Measurements from ENCODE around the gene GPC6. TPM values are rescaled to one million over a fixed set of nuclear protein-coding genes. Genes with fewer than 3 reads are reported as not detected.

The GPC6 gene
- total RNA-seq, 1 donor from 2014 or later: 50.3 TPM

DNA sequence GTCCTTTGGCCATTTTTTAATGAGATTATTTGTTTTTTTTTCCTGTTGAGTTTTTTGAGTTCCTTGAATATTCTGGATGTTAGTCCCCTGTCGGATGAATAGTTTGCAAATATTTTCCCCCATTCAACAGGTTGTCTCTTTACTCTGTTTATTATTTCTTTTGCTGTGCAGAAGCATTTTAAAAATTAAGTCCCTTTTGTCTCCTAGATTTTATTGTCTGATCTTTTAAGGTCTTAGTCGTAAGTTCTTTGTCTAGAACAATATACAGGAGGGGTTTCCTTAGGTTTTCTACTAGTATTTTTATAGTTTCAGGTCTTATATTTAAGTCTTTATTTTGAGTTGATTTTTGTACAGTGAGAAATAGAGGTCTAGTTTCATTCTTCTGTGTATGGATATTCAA, 284.4 kb downstream of the GPC6 start:
- Mint-ChIP-seq H3K36me3 (ENCODE audit: insufficient read depth) (peaks cover 2% of the 10 kb centered on the region), H3K4me3 (ENCODE audit: low read depth) (no peak overlapping the region), H3K4me1 (ENCODE audit: low read depth) (peaks cover 6% of the 10 kb centered on the region), H3K9me3 (ENCODE audit: low read depth) (peaks cover 3% of the 10 kb centered on the region), H3K27ac (no peak overlapping the region), H3K27me3 (no peaks in the 10 kb centered on the region)
- DNase-seq (ENCODE audit: low spot score, unreplicated experiment): no peak
- TF ChIP-seq, protein P1, sequence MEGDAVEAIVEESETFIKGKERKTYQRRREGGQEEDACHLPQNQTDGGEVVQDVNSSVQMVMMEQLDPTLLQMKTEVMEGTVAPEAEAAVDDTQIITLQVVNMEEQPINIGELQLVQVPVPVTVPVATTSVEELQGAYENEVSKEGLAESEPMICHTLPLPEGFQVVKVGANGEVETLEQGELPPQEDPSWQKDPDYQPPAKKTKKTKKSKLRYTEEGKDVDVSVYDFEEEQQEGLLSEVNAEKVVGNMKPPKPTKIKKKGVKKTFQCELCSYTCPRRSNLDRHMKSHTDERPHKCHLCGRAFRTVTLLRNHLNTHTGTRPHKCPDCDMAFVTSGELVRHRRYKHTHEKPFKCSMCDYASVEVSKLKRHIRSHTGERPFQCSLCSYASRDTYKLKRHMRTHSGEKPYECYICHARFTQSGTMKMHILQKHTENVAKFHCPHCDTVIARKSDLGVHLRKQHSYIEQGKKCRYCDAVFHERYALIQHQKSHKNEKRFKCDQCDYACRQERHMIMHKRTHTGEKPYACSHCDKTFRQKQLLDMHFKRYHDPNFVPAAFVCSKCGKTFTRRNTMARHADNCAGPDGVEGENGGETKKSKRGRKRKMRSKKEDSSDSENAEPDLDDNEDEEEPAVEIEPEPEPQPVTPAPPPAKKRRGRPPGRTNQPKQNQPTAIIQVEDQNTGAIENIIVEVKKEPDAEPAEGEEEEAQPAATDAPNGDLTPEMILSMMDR (IDR thresholded peaks at IDR 0.05; ENCODE audit: unreplicated experiment): no peak

DNA sequence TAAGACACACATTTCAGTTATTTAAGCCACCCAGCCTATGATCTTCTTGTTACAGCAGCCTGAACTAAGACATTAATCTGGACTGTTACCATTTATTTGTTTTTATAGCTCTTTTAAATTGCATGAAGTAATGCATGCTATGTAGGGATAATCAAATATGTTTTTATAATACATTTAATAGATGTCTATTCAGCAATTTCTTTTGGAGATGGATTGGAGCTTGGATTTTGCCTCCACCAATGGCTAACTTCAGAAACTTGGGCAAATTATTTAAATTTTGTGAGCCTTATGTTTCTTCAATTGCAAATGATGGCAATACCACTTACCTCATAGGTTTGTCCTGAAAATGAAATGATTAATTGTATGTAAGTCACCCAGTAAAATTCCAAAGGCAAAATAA, 288.7 kb downstream of the GPC6 start:
- no peaks in the 10 kb centered on the region for H3K36me3 Mint-ChIP-seq (ENCODE audit: insufficient read depth)
- H3K4me1 Mint-ChIP-seq (ENCODE audit: low read depth): no peaks in the 10 kb centered on the region

DNA sequence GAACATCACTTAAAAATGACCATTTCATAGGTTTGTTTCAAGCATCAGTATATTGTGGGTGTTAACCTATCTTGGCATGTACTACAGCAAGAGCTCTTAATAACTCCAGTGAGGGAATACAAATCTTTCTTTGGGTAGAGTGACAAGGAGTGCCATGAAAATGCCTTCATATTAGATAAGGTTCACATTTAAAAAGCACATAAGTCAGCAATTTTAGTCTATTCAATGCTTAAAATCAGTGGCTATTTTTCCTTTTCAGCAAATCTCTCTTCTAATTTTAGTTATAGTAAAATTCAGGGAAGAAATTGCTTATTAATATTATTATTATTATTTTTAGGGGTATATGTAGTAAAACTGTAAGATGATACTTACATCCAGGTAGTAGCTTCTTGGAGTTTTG, 291.1 kb downstream of the GPC6 start:
- peaks cover 3% of the 10 kb centered on the region for H3K4me1 Mint-ChIP-seq (ENCODE audit: low read depth)
- H3K9me3 Mint-ChIP-seq (ENCODE audit: low read depth): no peaks in the 10 kb centered on the region
- no peak overlapping the region for H3K27ac Mint-ChIP-seq
- H3K27me3 Mint-ChIP-seq: no peaks in the 10 kb centered on the region
- no peak overlapping the region for H3K4me3 Mint-ChIP-seq (ENCODE audit: low read depth)
- H3K36me3 Mint-ChIP-seq (ENCODE audit: insufficient read depth): no peaks in the 10 kb centered on the region
- TF ChIP-seq, protein P1 (IDR thresholded peaks at IDR 0.05; ENCODE audit: unreplicated experiment): no peak
- DNase-seq (ENCODE audit: low spot score, unreplicated experiment): no peak

More for the DNA sequence above, 288.7 kb downstream of the GPC6 start:
- TF ChIP-seq, protein P1 (IDR thresholded peaks at IDR 0.05; ENCODE audit: unreplicated experiment): no peak
- Mint-ChIP-seq H3K27ac (no peak overlapping the region), H3K27me3 (no peaks in the 10 kb centered on the region), H3K4me3 (ENCODE audit: low read depth) (no peak overlapping the region), H3K9me3 (ENCODE audit: low read depth) (no peaks in the 10 kb centered on the region)
- no peak for DNase-seq (ENCODE audit: low spot score, unreplicated experiment)

DNA sequence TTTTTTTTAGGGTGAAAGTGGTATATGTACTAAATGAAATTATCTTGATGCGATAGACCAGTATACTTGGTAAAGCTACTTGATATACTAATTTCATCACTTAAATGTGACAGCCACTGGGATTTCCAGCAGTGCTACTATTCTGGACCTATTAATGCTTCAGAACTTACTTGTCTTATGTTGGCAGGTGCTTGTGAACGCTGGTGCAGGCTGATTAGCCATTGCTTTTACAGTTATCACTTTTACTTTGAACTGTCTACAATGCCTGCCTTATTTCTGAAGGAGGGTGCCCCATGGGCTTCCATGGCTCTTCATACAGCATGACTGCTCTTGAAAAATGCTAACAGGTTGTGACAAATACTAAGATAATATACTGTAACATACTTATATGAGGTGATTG, 294.7 kb downstream of the GPC6 start:
- DNase-seq (ENCODE audit: low spot score, unreplicated experiment): no peak
- no peaks in the 10 kb centered on the region for H3K9me3 Mint-ChIP-seq (ENCODE audit: low read depth)
- peaks cover 8% of the 10 kb centered on the region for H3K4me1 Mint-ChIP-seq (ENCODE audit: low read depth)

DNA sequence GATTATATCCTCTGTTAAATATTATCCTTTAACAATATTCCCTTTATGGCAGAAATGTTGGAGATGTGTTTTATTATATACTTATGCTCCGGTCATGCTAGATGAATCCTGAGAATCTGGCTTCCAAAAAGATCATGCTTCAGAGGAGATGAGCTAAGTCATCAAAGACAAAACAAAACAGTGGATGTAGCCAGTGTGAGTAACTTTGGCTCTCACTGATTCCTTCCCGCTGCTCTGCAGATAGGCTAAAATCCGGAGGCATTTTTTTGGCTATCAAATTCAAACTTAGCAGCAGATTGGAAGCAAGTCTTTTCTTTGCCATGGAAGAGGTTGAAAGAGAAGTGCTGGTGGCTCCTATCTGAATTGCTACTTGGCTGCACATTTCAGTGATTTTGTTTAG, 295.9 kb downstream of the GPC6 start:
- DNase-seq (ENCODE audit: low spot score, unreplicated experiment): no peak
- TF ChIP-seq, protein P1 (IDR thresholded peaks at IDR 0.05; ENCODE audit: unreplicated experiment): no peak
- Mint-ChIP-seq H3K4me3 (ENCODE audit: low read depth) (no peak overlapping the region), H3K27ac (no peak overlapping the region), H3K27me3 (no peaks in the 10 kb centered on the region), H3K4me1 (ENCODE audit: low read depth) (peaks cover 8% of the 10 kb centered on the region), H3K9me3 (ENCODE audit: low read depth) (no peaks in the 10 kb centered on the region), H3K36me3 (ENCODE audit: insufficient read depth) (peaks cover 2% of the 10 kb centered on the region)

More for the DNA sequence above, 294.7 kb downstream of the GPC6 start:
- H3K27me3 Mint-ChIP-seq: no peaks in the 10 kb centered on the region
- no peak overlapping the region for H3K4me3 Mint-ChIP-seq (ENCODE audit: low read depth)
- no peak overlapping the region for H3K27ac Mint-ChIP-seq
- TF ChIP-seq, protein P1 (IDR thresholded peaks at IDR 0.05; ENCODE audit: unreplicated experiment): no peak
- peaks cover 2% of the 10 kb centered on the region for H3K36me3 Mint-ChIP-seq (ENCODE audit: insufficient read depth)

All from progenitor cell of endocrine pancreas (in vitro differentiated cells).